T-helper 2 cell treated with Interferon-gamma antibody and Interleukin-4, amounts not matched to agents 100 ng/mL and 5 ng/mL, for 36 hours (primary cell): ENCODE measurements around the gene COL23A1. TPM values are rescaled to one million over a fixed set of nuclear protein-coding genes. Genes with fewer than 3 reads are reported as not detected.
"Not testable (repeated sequence)": the region's sequence is repeated elsewhere in the genome, so short reads cannot be mapped to it uniquely, and the experiment has no call there.

Experiments
- intact Hi-C: fragments of 100-400 bp; cut with micrococcal nuclease; formaldehyde crosslinking; loops from one replicate; pipeline ENCODE4 v1.15.1; 2023
- total RNA-seq: library from RNA; stranded (reverse); gene quantifications from 2 replicates; pipeline ENCODE4 v1.2.3, GENCODE V29; 2022

Gene COL23A1
- total RNA-seq, 1 donor from 2014 or later = 0.09 TPM

DNA sequence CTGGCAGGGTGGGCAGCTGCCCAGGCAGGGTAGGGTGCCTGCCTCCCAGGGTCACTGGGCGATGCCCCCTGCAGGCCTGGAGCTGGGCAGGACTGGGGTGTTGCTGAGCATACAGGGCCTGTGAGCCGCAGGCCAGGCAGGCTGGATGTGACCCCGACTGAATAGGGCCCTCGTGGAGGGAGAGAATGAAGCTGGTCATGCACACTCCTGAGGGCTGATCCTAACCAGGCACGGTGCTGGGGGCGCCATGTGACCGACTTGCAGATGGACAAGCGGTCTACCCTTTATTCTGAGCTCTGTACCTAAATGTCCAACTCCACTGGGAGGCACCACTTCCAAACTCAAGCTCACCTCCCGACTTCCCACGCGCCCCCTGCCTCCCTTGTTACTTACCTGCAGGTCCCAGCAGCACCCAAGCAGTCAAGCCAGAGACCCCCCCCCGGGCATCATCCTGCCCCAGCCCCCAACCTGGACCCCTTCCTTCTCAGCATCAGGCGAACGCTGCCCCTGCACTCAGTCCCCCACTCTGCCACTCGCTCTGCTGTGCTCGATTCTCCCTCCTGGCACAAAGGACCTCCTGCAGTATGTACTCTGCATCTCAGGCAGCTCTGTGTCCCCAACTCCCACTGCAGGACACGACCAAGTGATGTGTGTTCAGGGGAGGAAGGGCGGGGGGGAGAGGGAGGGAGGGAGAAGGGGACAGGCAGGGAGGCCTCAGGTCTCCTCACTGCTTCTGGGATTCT lies 280.8 kb downstream of the COL23A1 start:
- intact Hi-C loops = no loop called here

GRCh38 chr5:178308541-178309092 lies 281.6 kb downstream of the COL23A1 start:
- intact Hi-C loops = no loop called here

DNA sequence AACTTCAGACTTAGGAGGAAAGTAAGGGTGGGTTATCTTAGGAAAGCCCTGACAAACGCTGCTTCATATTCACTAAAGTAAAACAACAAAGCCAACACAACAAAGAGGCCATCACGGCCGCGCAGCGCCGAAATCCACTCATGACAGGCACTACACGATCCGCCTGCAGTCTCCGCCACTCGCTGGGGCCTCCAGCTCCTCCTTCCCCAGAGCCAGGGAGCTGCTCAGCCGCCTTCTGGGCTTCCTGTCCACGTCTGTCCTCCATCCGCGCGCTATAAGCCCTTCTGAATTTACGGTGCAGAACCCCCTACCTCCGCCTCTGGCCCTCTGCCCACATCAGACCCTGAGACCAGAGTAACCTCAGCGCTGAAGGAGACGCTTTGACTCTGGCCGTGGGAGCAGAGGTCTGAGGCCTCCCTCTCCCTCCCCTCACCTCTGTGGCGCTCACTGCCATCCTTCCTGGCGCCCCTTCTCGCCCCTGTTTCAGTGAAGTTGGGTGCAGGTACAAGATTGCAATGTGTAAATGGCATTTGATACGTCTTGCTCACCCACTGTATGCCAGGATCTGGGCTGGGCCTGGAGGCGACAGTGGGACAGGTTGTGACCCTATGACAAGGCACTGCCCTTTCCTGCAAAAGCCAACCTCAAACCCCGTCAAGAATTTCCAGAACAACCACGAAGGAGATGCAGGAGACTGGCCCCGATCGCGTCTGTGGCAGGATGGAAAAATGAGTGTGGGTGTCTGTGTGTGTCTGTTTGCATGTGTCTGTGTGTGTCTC lies 282.7 kb downstream of the COL23A1 start:
- intact Hi-C loops = no loop called here

GRCh38 chr5:178306430-178307225 lies 283.6 kb downstream of the COL23A1 start:
- intact Hi-C loops = no loop called here

DNA sequence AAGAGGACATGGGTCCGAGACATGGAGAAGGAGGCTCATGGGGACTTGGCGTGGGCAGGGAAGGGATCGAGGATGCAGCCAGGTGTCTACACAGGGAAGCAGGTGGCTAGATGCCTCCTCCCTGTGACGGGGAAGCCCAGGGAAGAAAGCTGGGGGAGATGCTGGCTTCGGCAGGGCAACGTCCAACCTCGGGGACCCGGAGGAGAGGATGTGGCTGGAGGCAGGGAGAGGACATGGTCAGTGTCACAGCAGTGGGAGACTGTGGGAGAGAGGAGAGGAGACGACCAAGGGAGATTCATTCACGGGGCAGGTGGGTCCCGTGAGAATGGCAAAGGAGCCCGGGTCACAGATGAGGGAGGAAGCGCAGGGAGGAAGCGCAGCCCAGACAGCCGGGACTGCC lies 284.4 kb downstream of the COL23A1 start:
- intact Hi-C loops = no loop called here

- intact Hi-C loops = no loop called here
Observed at GRCh38 chr5:178304761-178305645, 285.2 kb downstream of the COL23A1 start.

GRCh38 chr5:178304016-178304415 lies 286.2 kb downstream of the COL23A1 start:
- intact Hi-C loops = no loop called here

DNA sequence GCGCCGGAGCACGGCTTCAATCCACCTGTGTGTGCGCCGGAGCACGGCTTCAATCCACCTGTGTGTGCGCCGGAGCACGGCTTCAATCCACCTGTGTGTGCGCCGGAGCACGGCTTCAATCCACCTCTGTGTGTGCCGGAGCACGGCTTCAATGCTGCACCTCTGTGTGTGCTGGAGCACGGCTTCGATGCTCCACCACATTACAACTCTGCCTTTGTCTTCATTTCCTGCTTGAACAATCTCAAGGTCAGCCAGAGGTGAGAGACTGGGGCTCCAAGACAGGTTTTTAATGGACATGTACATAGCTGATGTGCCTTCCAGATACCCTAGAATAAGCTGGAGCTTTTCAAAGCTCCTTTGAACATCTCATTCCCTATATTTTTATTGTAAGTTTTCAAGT lies 287.9 kb downstream of the COL23A1 start:
- intact Hi-C loops = not testable (repeated sequence)

GRCh38 chr5:178301641-178302040 lies 288.6 kb downstream of the COL23A1 start:
- intact Hi-C loops = no loop called here

GRCh38 chr5:178298283-178298807 lies 291.8 kb downstream of the COL23A1 start:
- intact Hi-C loops = no loop called here

GRCh38 chr5:178297751-178298150 lies 292.4 kb downstream of the COL23A1 start:
- intact Hi-C loops = no loop called here

GRCh38 chr5:178296066-178296465 lies 294.1 kb downstream of the COL23A1 start:
- intact Hi-C loops = no loop called here

- intact Hi-C loops = no loop called here
Observed at GRCh38 chr5:178295589-178295988, 294.6 kb downstream of the COL23A1 start.

- intact Hi-C loops = no loop called here
Observed at GRCh38 chr5:178293815-178294214, 296.4 kb downstream of the COL23A1 start.

GRCh38 chr5:178293400-178293799 lies 296.8 kb downstream of the COL23A1 start:
- intact Hi-C loops = no loop called here

DNA sequence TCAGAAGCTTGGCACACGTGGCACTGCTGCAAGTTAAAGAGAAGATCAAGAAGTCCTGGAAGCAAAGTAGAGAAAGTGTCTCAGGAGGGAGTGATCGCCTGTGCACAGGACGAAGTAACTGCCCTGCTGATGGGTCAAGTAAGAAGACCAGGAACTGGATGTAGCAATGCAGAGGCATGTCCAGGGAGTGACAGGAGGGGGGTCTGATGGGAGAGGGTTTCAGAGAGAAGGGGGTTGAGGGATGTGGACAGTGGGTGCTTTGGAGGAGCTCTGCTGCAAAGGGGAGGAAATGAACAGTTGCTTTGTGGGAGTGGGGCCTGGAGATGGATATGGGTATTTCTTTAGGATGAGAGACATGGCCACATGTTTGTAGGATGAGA lies 297.4 kb downstream of the COL23A1 start:
- intact Hi-C loops = no loop called here

- intact Hi-C loops = no loop called here
Observed at GRCh38 chr5:178291969-178292825, 298.0 kb downstream of the COL23A1 start.

DNA sequence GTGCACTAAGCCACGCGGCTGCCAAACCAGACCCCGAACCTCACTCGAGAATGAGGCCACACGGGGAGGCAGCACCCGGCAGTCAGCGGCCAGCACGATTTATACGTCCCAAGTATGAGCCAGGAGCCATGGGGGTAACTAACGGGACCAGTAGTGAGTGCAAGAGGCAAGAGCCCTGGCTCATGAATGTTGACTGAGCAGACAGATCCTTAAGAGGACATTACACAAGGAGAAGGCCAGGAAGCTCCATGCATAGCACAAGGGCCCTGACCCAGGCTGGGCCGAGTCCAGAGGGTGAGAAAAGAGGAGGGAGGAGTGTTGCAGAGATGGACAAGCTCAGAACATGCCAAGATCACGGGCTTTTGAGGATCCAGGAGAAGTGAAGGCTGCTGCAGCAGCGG lies 299.0 kb downstream of the COL23A1 start:
- intact Hi-C loops = no loop called here

DNA sequence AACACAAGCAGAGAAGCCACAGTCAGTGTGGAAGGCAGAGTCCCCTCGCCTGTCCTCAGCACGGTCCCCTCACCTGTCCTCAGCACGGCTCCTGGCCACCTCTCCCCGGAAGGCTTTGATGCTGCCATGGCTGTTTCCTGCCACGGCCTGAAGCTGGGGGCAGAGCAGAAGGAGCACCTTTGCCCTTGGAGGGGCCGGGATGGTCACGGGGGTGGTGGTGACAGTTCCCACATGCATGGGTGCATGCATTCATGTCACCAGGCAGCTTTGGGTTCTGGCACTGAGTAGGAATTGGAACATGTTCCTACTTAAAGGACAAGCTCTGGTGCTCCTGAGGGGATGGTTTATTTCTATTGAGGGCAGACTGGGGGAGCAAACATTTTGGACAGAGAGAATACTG lies 299.8 kb downstream of the COL23A1 start:
- intact Hi-C loops = no loop called here
